ENCODE results near the gene SEC24A. TPM values are rescaled to one million over a fixed set of nuclear protein-coding genes. Genes with fewer than 3 reads are reported as not detected.

Gene SEC24A
- total RNA-seq, 4 donors from 2014 or later = 11.1 to 19.0 (median 13.5) TPM

DNA sequence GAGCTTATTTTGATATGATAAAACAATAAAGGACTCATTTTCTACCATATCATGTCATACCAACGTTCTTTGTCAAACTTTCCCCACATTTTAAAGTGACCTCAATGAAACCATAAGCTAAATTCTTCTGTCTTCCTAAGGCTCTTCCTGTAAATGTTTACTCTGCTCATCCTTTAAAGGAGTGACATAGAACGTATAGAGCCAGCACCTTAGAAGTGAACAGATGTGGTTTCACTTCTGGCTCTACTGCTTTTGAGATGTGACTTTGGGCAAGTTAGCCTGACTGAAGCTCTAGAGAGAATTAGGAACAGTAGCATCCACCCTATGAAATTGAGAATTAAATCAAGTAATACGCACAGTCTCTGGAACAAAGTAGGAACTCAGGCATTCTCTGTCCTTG is 40.0 kb upstream of the SEC24A start:
- intact Hi-C loops (cut with DNase I; ENCODE audit: low total_unique reads) = no loop called here
- DNase-seq (ENCODE audit: low spot score in 2 of 2) = no peak
- H3K4me3 ChIP-seq (ENCODE audit: low read depth, poor library complexity, severe bottlenecking) = no peak overlapping the region
- TF ChIP-seq POLR2A (IDR thresholded peaks at IDR 0.05) = no peak
- TF ChIP-seq, protein P1, sequence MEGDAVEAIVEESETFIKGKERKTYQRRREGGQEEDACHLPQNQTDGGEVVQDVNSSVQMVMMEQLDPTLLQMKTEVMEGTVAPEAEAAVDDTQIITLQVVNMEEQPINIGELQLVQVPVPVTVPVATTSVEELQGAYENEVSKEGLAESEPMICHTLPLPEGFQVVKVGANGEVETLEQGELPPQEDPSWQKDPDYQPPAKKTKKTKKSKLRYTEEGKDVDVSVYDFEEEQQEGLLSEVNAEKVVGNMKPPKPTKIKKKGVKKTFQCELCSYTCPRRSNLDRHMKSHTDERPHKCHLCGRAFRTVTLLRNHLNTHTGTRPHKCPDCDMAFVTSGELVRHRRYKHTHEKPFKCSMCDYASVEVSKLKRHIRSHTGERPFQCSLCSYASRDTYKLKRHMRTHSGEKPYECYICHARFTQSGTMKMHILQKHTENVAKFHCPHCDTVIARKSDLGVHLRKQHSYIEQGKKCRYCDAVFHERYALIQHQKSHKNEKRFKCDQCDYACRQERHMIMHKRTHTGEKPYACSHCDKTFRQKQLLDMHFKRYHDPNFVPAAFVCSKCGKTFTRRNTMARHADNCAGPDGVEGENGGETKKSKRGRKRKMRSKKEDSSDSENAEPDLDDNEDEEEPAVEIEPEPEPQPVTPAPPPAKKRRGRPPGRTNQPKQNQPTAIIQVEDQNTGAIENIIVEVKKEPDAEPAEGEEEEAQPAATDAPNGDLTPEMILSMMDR (IDR thresholded peaks at IDR 0.05) = no peak
- 81 to 92% methylated on average over 3 of the region's 3 CpGs for WGBS, 2 donors

DNA sequence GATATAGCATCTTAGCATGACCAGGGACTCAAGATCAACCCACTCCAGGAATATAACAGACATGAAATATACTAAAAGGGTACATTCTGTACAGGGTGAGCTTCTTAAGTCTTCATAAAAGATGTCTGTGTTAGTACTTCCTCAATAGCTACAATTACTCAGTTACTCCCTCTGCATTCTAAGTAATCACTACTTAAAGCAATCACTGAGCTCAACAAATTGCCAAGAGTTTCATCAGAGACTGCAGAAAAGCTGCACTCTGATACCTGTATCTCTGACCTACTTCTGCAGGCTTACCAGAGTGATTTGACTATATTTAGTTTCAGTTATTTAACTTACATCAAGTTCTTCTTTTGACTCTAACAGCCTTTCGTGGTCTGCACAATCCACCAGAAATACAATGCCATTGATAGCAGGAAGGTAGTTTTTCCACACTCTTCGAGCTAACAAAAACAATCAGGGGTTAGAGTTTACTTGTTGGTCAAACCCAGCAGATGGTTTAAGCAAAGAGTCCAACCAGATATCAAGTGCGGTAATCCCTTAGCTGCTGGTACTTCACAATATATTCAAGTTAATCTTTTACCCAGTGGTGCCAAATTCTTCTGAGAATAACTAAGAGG is 39.2 kb upstream of the SEC24A start:
- WGBS, 2 donors = 92 to 94% methylated on average over 3 of the region's 3 CpGs
- H3K4me3 ChIP-seq (ENCODE audit: low read depth, poor library complexity, severe bottlenecking) = no peak overlapping the region
- no peak for DNase-seq (ENCODE audit: low spot score in 2 of 2)
- TF ChIP-seq, protein P1 (IDR thresholded peaks at IDR 0.05) = no peak
- TF ChIP-seq POLR2A (IDR thresholded peaks at IDR 0.05) = no peak
- intact Hi-C loops (cut with DNase I; ENCODE audit: low total_unique reads) = no loop called here

DNA sequence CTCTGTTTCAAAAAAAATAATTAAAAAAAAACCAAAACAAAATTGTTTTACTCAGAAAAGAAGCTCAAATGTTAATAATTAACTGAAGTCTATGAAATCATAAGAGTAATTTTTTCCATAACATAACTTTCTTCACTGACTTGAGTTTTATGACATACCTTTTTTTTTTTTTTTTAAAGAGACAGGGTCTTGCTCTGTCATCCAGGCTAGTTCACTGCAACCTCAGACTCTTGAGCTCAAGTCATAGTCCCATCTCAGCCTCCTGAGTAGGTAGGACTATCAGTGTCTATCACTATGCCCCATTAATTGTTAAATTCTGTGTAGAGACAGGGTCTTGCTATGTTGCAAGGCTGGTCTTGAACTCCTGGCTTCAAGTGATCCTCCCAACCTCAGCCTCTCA is 37.9 kb upstream of the SEC24A start:
- no peak overlapping the region for H3K4me3 ChIP-seq (ENCODE audit: low read depth, poor library complexity, severe bottlenecking)
- TF ChIP-seq, protein P1 (IDR thresholded peaks at IDR 0.05) = no peak
- TF ChIP-seq POLR2A (IDR thresholded peaks at IDR 0.05) = no peak
- intact Hi-C loops (cut with DNase I; ENCODE audit: low total_unique reads) = no loop called here
- DNase-seq (ENCODE audit: low spot score in 2 of 2) = peak in 1 of 2 donors; percentile 3

DNA sequence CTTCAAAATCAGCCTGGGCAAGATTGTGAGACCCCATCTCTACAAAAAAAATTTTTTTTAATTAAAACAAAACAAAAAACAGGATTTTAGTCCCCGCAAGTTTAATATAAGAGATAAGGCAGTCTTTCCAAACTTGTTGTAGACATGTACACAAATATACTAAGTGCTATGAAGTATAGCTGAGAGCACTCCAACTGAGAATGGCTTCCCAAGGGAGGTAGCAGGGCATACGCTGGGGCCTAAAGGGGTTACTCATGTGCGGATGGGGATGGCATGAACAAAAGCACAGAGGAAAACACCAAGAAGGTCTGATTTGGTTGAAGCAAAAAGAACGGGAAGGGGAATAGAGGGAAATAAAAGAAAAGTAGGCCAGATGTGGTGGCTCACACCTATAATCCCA is 37.1 kb upstream of the SEC24A start:
- intact Hi-C loops (cut with DNase I; ENCODE audit: low total_unique reads) = no loop called here
- WGBS, 2 donors = 89 to 92% methylated on average over 4 of the region's 4 CpGs
- H3K4me3 ChIP-seq (ENCODE audit: low read depth, poor library complexity, severe bottlenecking) = no peak overlapping the region
- no peak for DNase-seq (ENCODE audit: low spot score in 2 of 2)
- TF ChIP-seq, protein P1 (IDR thresholded peaks at IDR 0.05) = no peak
- TF ChIP-seq POLR2A (IDR thresholded peaks at IDR 0.05) = no peak

DNA sequence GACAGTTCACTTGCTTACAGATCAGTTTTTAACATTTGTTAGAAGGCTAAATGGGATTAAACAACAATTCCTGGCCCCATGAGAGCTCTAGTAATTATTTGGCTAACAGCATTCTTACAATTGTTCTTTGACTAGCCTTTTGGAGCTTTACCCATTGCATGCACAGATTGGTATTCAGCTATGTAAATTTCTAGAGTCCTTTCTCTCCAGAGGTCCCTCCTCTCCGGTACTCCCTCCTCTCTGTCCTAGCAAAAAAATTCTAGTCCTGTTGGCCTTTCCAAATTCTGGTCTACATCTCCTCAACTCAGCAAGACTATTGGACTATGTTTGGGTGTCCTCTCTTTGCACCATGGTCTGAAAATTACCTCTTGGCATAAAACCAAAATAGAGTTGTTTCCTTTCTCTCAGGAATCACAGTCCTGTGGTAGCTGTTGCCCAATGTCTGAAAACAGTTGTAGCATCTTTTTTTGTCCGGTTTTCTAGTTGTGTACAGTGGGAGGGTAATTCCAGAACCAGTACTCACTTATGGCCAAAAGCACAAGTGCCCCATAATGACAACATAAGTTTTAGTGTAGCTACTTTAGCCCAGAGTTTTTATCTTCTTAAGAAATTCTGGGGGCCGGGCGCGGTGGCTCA is 34.0 kb upstream of the SEC24A start:
- intact Hi-C loops (cut with DNase I; ENCODE audit: low total_unique reads) = no loop called here
- no peak for DNase-seq (ENCODE audit: low spot score in 2 of 2)
- WGBS, 2 donors = 92 to 93% methylated on average over 5 of the region's 5 CpGs
- no peak for TF ChIP-seq POLR2A (IDR thresholded peaks at IDR 0.05)
- TF ChIP-seq, protein P1 (IDR thresholded peaks at IDR 0.05) = no peak
- no peak overlapping the region for H3K4me3 ChIP-seq (ENCODE audit: low read depth, poor library complexity, severe bottlenecking)

DNA sequence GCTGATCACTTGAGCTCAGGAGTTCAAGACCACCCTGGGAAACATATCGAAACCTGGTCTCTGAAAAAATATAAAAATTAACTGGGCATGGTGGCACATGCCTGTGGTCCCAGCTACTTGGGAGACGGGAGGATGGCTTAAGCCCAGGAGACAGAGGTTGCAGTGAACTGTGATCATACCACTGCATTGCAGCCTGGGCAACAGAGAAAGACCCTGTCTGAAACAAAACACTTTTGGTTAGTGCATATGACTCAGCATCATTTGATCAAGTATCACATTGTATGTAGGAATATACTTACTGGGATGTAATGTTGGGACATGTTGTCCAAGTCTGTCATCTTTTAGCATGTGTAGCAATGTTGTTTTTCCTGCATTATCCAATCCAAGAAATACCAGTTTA is 28.0 kb upstream of the SEC24A start:
- intact Hi-C loops (cut with DNase I; ENCODE audit: low total_unique reads) = no loop called here
- TF ChIP-seq, protein P1 (IDR thresholded peaks at IDR 0.05) = no peak
- TF ChIP-seq POLR2A (IDR thresholded peaks at IDR 0.05) = no peak
- WGBS, 2 donors = 100% methylated on average over 2 of the region's 2 CpGs
- no peak for DNase-seq (ENCODE audit: low spot score in 2 of 2)
- no peak overlapping the region for H3K4me3 ChIP-seq (ENCODE audit: low read depth, poor library complexity, severe bottlenecking)

Data from lower leg skin (tissue), 4 donors.